ENCODE data around the gene KRTCAP3.

Gene KRTCAP3

GRCh38 chr2:27464443-27464842 is 22.3 kb downstream of the KRTCAP3 start:
- Mint-ChIP-seq H3K4me3 (no peak overlapping the region), H3K9me3 (no peaks in the 10 kb centered on the region), H3K27ac (no peak overlapping the region), H3K4me1 (ENCODE audit: low read depth) (no peaks in the 10 kb centered on the region), H3K36me3 (ENCODE audit: low read depth) (peaks cover 14% of the 10 kb centered on the region), H3K27me3 (no peaks in the 10 kb centered on the region)

GRCh38 chr2:27471961-27472360 is 29.8 kb downstream of the KRTCAP3 start:
- H3K27me3 Mint-ChIP-seq = no peaks in the 10 kb centered on the region
- H3K4me3 Mint-ChIP-seq = no peak overlapping the region
- H3K27ac Mint-ChIP-seq = no peak overlapping the region
- no peaks in the 10 kb centered on the region for H3K9me3 Mint-ChIP-seq
- peaks cover 16% of the 10 kb centered on the region for H3K36me3 Mint-ChIP-seq (ENCODE audit: low read depth)
- H3K4me1 Mint-ChIP-seq (ENCODE audit: low read depth) = no peaks in the 10 kb centered on the region

GRCh38 chr2:27485496-27485895 is 43.3 kb downstream of the KRTCAP3 start:
- H3K9me3 Mint-ChIP-seq = no peaks in the 10 kb centered on the region
- H3K36me3 Mint-ChIP-seq (ENCODE audit: low read depth) = peaks cover 7% of the 10 kb centered on the region
- peaks cover 21% of the 10 kb centered on the region for H3K4me1 Mint-ChIP-seq (ENCODE audit: low read depth)
- no peaks in the 10 kb centered on the region for H3K27me3 Mint-ChIP-seq
- no peak overlapping the region for H3K27ac Mint-ChIP-seq
- H3K4me3 Mint-ChIP-seq = no peak overlapping the region

- Mint-ChIP-seq H3K9me3 (no peaks in the 10 kb centered on the region), H3K36me3 (ENCODE audit: low read depth) (no peaks in the 10 kb centered on the region), H3K27me3 (peaks cover 11% of the 10 kb centered on the region), H3K4me1 (ENCODE audit: low read depth) (peaks cover 31% of the 10 kb centered on the region), H3K27ac (peak overlapping the region; percentile 87), H3K4me3 (peak overlapping the region; percentile 91)
These were observed 46.9 kb downstream of the KRTCAP3 start for GRCh38 chr2:27489118-27489497.

- H3K4me1 Mint-ChIP-seq (ENCODE audit: low read depth) = peaks cover 31% of the 10 kb centered on the region
- H3K4me3 Mint-ChIP-seq = peak within 1 kb of the TSS; percentile 91
- peak within 1 kb of the TSS; percentile 87 for H3K27ac Mint-ChIP-seq
- no peaks in the 10 kb centered on the region for H3K9me3 Mint-ChIP-seq
- peaks cover 15% of the 10 kb centered on the region for H3K27me3 Mint-ChIP-seq
- H3K36me3 Mint-ChIP-seq (ENCODE audit: low read depth) = no peaks in the 10 kb centered on the region
These were observed 47.6 kb downstream of the KRTCAP3 start, which contains the start of gene IFT172 for GRCh38 chr2:27489498-27490397. Gene IFT172, minus strand, starts transcription at chr2:27489743. Its CDS starts 90 bp downstream, at chr2:27489653.

GRCh38 chr2:27492557-27492956 is 50.4 kb downstream of the KRTCAP3 start:
- Mint-ChIP-seq H3K27me3 (peaks cover 39% of the 10 kb centered on the region), H3K4me1 (ENCODE audit: low read depth) (peaks cover 38% of the 10 kb centered on the region), H3K4me3 (no peak overlapping the region), H3K9me3 (no peaks in the 10 kb centered on the region), H3K27ac (no peak overlapping the region), H3K36me3 (ENCODE audit: low read depth) (no peaks in the 10 kb centered on the region)

- Mint-ChIP-seq H3K4me1 (ENCODE audit: low read depth) (peaks cover 31% of the 10 kb centered on the region), H3K4me3 (peak overlapping the region; percentile 49), H3K9me3 (no peaks in the 10 kb centered on the region), H3K36me3 (ENCODE audit: low read depth) (no peaks in the 10 kb centered on the region), H3K27ac (no peak overlapping the region), H3K27me3 (peaks cover 50% of the 10 kb centered on the region)
These were observed 51.7 kb downstream of the KRTCAP3 start for GRCh38 chr2:27493948-27494283.

Data from stimulated activated naive CD8-positive, alpha-beta T cell treated with anti-CD3 and anti-CD28 coated beads, Interleukin-15, Interleukin-2, amounts not matched to agents 100 ng/mL and 50 ng/mL, for 24 hours (primary cell).